CD4-positive, alpha-beta T cell treated with Interferon alpha-2 for 1 hour (primary cell): ENCODE data around the gene NPAS1.
"Not testable (repeated sequence)": the region's sequence is repeated elsewhere in the genome, so short reads cannot be mapped to it uniquely, and the experiment has no call there.

Source experiments
- DNase-seq, 2 donors: peaks; one replicate each; pipeline ENCODE4 v3.0.0-alpha.2; 2020 to 2022

NPAS1 gene

DNA sequence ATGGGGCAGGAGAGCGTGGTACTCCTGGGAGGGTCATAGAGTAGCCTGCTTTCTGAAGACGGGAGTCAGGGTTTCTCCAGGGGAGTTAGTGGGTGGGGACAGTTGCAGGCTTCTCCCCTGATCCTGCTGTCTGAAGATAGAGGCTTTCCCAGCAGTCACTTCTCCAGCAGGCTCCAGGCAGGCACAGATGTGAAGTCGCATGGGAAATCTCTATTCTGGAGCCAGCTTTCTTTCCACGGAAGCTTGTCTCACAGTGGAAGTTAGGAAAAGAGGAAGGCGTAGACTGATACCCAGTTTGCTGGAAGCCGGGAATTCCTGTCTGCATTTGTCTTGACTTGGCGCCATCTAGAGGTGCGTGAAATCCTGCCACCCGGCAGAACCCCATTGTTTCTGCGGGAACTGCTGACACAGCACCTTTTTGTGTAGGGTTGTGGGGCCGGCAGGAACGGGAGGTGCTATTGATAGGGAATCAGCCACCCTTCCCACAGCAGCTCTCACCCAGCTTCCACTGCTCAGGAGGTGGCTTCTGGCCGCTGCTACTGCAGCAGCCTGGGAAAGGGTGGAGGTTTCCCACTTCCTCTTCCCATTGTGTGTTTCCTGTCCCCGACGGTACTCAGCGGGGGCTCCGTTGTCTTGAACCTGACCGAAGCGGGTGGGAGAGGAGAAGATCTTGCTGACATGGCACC lies 28.5 kb upstream of the NPAS1 start:
- DNase-seq, result peak; percentile 46 to 73

DNA sequence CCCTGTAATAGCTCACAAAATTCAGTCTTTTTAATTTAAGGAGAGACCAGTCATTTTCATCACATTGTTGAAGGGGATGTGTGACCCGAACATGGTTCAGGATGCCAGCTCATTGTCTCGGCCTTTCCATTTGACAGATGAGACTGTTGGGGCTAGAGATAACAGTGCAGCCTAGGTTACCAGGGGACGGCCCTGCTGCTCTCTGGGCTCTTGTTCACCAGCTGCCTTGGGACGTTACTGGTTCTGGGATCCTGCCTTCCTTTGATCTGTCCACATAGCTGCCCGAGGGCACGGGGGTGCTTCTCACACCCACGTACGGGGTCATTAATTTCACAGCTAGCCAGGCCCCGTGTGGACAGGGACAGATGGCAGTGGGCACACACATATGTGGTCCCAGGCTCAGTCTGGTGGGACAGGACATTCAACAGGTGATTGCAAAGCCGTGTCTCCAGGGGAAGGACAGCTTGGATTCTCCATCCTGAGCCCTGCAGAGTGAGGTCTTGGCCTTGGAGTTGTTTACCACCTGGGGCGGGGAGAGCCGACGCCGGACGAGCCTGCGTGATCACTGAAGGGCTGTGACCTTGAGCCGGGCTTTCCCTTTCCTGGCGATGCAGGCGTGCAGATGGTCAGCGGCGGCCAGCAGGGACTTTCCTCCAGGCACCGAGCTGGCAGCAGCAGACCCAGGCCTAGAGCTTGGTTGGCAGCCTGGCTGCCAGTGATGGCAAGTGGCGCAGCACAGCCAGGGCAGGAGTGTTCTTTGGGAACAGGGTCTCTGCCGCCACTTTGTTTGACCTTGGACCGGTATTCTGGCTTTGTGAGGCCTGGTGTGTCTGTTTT lies 26.7 kb upstream of the NPAS1 start:
- no peak for DNase-seq

DNA sequence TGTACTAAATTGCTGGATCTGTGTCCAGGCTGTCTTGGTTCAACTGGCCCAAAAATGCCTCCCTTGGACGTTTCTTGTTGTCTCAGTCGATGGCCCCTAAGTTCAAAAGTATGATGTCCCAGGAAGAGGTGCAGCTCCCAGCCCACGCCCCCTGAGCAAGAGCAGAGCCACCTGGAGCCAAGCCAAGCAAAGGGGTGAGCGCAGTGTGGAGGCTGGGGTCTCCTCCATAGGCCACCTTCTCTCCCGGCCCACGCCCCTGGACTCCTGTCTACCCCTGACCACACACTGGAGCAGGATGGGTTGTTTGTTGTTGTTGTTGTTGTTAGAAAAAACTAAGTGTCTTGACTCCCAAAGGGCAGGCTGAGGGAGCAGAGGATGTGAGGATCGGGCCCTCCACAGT lies 26.0 kb upstream of the NPAS1 start:
- DNase-seq, result no peak

DNA sequence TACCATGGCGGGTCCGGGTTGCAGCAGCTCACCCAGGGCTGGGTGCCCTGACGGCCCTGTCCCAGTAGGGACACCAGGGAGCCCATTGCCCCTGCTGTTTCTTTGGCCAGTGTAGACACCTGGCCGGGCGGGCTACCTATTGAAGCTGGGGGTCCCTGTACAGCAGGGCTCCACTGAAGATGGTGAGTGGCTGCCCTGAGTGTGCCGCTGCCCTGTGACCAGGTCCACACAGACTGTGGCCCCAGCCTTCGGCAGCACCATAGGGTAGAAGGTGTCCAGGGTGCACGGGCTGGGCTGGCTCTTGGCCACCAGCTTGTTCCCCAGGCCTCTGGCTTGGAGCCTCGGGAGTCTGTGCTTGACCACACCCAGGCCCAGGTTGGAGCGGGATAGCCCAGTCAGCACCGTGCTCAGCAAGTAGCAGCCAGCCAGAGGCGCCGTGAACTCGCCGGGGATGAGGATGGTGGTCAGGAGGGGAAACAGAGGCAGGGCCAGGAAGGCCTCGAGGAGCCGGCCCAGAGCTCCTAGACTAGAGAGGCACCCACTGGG lies 25.4 kb upstream of the NPAS1 start:
- DNase-seq, result no peak

DNA sequence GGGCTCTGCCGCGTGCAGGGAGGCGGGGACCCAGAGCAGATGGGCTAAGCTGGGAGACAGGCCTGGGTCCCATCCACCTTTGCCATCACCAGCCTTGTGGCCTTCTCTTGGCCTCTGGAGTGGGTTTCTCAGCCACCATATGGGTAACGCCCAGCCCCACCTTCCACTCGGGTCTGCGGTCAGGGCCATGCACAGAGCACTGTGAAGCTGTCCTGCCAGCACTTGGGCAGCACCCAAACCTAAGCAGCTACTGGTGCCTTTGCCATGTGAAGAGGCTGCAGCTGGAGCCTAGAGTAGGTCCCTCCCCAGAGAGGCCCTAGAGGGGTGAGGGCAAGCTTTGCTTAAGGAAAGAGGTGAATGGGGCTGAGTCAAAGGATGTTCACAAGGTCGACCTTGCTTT lies 24.1 kb upstream of the NPAS1 start:
- DNase-seq, result no peak

DNA sequence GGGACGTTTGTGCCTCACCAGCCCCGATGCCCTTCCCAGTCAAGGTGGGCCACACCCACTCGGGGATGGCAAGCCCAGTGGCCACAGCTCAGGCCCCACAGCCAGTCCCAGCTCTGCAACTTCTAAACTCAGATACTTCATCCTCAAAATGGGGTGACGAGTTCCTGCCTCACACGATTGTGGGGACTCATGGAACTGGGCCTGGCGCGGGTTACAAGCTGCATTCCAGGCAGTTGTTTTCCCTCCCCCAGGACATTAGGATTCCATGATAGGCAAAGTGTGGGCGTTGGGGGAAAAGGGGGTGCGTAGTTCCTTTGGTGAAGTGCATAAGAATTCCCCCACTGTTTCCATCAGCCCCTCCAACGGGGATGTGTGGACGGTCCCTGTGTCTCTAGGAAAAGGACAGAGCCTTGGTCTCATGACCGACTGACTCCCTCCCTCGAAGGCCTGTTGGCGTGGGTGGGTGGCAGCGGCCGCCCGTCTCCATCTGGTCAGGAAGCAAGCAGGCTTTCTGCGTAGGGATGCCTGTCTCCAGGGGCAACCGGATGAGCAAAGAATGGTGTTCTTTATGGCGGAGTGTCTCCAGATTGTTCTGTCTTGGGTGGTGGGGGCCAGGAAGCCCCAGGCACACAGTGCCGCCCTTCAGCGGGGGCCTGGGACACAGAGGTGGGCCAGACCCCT lies 21.1 kb upstream of the NPAS1 start:
- no peak for DNase-seq

DNA sequence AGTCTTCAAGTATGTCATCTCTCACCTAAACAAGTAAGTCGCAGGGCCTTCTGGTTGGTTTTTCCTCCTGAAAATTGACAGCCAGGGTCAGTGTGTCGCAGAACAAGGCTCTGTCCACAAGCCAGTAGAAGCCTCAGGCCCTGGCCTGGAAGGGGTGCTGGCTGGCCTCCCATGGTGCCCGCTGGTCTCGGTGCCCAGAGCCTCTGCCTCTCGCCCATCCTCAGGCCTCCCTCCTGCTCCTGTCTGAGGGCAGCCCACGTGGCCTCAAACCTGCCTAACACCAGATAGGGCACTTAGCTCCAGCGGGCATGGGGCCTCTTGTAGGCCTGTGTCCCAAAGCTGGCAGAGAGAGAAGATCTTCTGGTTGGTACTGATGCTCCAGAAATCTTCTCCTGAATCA lies 20.3 kb upstream of the NPAS1 start:
- DNase-seq, result no peak

DNA sequence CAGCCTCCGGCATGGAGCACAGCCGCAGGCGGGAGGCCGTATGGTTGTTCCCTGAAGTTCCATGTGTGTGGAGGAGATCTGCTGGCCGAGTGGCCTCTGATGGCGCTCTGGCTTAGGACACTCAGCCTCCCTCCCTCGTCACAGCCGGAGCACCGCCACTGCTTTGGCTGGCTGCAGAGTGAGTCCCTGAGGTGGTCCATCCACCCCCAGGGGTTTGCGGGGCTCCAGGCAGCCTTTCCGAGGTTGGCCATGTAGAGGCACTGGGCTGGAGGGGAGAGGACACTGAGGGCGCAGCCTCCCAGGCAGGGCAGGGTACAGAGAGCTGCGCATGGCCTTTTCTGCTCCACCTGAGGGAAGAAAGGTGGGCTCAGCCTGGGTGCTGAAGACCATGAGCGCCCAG lies 19.8 kb upstream of the NPAS1 start:
- no peak for DNase-seq

DNA sequence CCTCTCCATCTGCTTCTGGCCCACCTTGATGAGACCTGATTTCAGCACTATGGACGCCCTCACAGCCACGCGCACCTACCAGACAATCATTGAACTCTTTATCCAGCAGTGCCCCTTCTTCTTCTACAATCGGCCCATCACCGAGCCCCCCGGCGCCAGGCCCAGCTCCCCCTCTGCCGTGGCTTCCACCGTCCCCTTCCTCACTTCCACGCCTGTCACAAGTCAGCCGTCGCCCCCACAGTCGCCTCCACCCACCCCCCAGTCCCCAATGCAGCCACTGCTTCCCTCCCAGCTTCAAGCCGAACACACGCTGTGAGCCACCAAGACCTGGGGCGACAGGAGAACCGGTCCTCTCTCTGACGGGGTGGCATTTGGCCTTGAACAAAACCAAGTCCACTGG lies 19.3 kb upstream of the NPAS1 start:
- DNase-seq, result no peak

DNA sequence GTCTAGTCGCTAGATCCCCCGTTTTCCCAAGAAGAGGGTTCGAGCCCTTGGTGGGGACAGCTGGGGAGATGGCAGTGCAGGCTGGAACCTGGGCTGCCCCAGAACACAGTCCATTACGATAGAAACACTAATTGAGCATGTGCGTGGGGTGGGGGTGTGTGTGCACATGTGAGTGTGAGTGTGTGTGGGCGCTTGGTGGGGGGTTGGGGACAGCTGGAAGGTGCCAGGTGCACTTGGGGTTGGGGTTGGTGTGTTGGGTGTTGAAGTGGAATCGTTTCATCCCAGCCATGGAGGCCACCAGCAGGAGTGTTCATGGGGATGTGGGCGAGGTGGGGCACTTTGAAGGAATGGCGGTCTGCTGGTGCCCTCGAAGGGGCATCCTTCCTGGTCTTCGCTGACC lies 18.1 kb upstream of the NPAS1 start:
- no peak for DNase-seq

DNA sequence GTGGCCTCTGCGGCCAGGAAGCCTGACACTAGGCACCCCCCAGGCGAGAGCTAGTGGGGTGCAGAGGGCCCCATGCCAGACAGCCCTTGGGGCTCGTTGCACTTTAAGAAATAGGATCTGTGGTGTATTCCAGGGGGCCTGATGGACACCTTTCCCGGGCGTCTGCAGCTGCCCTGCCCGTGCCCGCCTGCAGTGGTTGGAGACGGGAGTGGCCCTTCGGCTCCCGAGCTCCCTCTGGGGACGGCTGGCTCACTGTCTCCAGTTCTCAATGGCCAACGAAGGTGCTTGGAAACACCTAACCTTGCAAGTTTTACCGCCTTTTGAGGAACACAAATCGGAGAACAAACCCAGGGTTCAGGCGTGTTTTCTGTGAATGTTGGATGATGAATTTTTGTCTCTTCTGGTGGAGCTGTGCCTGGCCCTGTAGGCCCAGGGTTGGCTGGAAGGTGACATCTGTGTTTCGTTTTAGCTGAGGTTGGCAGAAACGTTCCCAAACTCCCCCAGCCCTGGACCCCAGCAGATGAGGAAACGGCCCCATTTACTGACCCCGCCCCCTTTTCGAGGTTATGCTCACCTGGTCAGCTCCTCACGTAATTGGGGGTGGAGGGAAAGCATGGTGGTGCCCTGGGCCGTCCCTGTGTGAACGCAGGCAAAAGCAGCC lies 17.4 kb upstream of the NPAS1 start:
- DNase-seq, result no peak

DNA sequence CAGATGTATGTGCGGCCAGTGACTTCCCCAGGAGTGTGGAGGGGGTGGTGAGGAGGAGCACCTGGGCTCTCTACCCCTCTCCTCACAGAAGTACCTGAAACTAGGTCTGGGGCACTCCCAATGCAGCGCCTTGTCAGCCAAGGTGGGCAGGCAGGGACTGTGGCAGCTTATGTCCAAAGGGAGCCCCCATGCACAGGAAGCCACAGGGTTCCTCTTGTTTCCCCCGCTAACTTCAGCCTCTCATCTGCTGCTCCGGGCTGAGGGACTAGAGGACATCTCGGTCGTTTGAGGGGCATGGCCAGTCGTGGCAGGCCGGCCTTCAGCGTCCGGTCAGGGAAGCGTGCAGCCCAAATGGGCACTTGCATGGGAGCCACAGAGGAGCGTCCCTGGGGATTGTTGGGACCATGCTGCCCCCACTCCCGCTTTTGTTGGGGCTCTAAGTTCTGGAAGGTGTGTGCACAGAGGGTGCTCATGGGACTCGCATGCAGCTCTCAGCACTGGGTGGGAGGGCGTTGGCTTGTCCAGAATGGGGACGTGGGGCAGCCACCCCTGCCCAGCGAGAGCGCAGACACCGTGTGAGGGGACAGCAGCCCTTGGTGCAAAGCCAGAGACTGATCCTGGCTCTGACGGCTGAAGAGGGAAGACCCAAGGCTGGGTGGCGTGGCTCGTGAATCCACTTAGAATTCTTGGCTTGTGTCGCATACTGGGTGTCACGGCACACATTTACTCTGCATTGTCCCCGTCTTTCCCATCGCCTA lies 16.6 kb upstream of the NPAS1 start:
- DNase-seq, result no peak

DNA sequence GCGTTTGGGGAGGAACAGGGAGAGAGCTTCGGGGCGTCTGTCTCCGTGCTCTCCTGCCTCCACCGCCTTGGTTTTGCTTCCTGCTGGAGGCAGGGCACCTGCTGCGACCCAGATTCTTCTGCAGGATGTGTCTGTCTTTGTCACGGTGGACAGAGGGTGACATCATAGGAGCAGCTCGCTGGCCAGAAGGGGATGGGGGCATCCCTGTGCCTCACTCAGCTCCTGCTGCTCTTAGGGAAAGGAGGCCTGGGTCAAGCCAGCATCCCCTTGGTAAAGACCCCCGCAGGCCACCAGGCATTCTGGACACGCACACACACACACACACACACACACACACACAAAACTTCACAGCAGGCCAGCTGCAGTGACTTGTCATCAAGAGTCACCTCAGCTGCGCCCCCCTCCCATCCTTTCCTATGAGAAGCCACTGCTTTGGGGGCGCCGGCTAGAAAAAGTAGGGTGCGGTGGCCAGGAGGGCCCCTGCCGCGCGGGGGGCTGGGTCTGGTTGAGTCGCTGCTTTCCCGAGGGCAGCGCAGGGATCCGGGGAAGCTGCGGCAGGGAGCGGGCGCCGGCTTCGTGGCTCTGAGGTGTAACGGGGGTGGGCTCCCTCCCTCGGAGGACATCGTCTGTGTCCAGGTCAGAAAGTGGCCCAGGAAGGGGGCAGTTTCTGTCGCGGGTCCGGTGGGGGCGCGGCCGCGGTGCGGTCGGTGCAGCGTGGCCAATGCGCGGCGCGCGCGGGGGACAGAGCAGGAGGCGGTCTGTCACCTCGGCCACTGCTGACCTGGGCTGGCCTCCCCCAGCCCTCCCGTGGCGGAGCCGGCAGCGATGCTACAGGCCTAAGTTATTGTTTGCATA lies 15.8 kb upstream of the NPAS1 start:
- DNase-seq, result no peak

DNA sequence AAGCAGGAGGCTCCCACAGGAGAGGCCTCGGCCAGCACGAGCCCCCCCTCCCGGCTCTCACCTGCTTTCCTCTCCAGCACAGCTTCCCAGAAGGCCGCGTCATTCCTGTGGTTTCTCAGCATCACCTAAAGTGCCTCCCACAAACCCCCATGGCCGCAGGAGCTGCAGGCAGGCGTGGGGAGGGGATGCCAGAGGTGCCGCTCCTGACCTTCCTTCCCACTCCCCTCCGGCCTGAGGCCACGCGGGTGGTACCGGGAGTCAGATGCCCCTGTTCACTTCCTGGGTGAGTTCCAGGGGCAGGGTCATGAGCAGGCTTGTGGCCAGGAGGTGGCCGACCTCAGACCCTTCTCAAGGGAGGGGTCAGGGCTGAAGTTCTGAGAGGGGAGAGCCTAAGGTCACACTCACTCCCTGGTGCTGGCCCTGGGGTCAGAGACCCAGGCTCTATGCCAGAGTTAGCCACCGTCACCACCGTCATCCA lies 14.4 kb upstream of the NPAS1 start:
- DNase-seq, result no peak

DNA sequence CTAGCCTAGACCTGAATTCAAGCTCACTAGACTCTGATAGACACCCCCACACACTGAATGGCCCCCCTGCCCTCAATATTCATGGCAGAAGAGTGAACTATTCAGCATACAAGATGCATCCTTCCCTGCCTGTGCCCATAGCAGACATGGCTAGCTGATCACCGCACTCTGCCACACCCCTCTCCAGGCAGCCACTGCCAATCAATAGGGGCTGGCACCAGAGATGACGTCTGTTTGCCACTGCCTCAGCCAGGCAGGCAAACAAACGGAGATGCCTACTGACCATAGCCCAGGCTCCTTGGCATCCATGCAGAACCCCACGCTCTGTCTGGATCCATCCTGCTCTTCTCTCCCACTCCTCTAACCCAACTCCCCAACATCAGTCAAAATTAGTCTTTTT lies 13.8 kb upstream of the NPAS1 start:
- DNase-seq, result no peak

DNA sequence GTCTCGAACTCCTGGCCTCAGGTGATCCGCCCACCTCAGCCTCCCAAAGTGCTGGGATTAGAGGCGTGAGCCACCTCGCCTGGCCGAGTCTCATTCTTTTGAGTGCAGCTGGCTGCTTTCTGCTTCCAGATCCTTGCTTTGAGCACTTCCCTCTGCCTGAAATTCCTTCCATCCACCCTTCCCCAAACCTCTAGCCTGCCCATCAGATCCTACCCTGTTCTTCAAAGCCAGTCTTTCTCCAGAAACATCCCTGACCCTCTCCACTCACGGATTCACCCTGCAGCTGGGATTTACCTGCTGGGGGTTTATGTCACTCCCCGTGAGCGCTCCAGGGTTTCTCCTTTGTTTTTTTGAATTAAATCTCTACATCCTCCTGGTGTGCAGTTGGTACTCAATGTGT lies 13.1 kb upstream of the NPAS1 start:
- DNase-seq, result no peak

DNA sequence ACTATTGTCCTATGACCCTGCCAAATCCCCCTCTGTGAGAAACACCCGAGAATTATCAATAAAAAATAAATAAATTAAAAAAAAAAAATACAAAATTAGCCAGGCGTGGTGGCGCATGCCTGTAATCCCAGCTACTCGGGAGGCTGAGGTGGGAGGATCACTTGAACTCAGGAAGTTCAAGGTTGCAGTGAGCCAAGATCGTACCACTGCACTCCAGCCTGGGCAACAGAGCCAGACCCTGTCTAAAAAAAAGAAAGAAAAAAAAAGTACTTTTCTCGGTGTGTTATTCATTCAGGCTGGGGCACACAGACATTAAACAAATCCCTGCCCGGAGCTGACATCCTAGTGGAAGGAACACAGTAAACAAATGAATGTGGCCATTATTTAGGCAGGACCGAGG lies 9.1 kb upstream of the NPAS1 start:
- DNase-seq, result not testable (repeated sequence)

DNA sequence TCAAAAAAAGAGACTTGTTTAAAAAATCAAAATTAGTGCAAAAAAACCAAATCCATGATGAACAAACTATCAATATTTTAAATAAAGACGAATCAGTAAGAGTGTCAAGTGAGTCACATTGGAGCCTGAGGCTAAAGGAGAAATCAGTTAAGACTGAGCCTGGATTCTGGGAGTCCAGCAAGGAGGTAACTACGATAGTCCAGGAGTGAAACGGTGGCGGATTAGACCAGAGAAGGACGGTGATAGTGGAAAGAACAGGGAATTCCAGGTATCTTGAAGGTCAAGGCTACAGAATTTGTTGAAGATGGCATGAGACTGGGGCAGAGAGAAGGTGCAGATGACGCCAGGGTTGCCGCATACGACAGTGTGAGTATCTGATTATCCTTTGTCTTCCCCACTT lies 7.0 kb upstream of the NPAS1 start:
- DNase-seq, result no peak

DNA sequence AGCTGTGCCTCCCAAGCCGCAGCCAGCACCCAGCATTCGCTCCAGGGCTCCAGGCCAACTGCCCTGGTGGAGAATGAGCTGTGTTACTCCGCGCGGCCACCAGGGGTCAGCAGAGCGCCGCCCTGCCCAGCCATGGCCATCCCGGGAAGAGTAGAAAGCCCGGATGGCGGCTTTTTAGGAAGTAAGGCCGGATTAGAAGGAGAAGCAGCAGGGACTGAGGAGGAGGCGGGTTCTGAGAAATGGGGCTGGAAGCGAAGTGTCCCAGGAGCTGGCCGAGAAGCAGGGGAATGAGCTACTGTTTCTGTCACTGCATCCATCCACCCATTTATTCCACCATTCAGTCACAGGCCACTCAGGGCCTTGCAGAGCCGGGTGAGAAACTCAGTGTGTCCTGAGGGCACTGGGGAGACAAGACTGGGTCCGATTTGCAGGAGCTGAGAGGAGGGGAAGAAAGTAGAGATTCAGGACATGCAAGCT lies 6.6 kb upstream of the NPAS1 start:
- DNase-seq, result peak; percentile 56 to 67

DNA sequence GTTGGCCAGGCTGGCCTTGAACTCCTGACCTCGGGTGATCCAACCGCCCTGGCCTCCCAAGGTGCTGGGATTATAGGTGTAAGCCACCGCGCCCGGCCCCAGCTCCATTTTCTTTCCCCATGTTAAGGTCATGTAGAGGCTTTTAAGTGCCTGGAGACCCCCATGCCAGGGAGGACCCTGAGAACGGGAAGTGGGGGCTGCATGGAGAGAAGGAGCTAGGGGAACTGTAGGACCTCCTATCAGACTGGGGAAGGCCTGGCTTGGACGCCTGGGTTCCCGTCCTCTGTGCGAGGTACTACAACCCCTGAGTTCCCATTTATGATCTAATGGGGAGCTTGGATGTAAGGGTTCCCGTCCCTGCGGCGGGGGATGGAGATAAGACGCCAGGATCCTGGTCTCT lies 714 bp upstream of the NPAS1 start:
- DNase-seq, result no peak

DNA sequence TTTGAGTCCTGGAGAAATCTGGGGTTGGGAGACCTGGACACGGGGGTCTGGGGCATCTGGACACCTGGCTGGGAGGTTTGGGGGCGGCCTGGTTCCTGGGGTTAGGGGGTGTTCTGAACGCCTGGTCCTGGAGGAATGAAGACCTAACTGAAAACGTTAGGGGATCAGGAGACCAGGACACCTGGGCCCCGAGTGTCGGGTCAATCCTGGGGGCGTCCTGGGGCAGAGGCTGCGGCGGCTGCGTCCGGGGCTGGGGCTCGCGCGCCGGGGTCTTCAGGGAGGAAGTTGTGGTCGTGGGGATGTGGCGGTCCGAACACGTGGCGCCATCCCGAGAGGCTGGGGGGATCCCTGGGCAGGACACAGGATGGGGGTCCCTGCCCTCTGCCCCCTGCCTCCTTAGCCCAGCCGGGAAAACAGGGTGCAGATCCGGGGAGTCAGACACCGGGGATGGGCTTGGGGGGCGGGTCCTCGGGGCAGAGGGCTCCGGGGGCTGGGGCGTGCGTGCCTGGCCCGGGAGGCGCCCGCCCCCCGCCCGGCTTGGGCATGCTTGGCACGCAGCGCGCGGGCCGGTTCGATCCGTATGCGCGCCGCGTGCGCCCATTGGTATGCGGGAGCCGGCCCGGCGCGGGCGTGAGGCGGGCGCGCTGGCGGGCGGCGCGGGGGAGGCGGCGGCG lies 632 bp downstream of the NPAS1 start:
- no peak for DNase-seq
